ENCODE measurements around the gene FUT1. TPM values are rescaled to one million over a fixed set of nuclear protein-coding genes. Genes with fewer than 3 reads are reported as not detected.

The FUT1 gene
- total and polyA plus RNA-seq, 2 donors (not counting 3 experiments of a cell fraction or from before 2014, with no cell fraction given) = 1.9 to 4.8 TPM

DNA sequence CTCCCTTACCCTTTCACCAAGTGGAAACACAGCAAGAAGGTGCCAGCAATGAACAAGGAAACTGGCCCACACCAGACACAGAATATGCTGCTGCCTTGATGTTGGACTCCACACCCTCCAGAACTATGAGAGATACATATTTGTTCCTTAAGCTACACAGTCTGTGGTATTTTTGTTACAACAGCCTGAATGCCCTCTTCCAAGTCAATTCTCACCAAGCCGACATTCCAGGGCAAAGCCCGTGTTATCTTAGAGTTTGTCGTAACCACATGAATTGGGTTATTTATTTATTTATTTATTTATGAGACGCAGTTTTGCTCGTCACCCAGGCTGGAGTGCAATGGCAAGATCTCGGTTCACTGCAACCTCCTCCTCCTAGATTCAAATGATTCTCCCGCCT lies 17.8 kb upstream of the FUT1 start:
- no peak overlapping the region for H3K27ac ChIP-seq (ENCODE audit: insufficient read depth, low read depth, low read length)
- BruUV-seq (replicated peaks) = no TSS peak
- dilution Hi-C loops (cut with MboI; ENCODE audit: extremely low pct_ligation_motif_present, low sequenced_read_pairs) (no loop called here), intact Hi-C loops (cut with micrococcal nuclease) (no loop called here)
- H3K9me1 ChIP-seq (replicated peaks; ENCODE audit: control insufficient read depth, extremely low read depth, insufficient read depth, low read length) = no peaks in the 10 kb centered on the region
- H3K4me1 ChIP-seq (ENCODE audit: control insufficient read depth, extremely low read depth, insufficient read depth, low read length) = no peaks in the 10 kb centered on the region
- no peak for DNase-seq (ENCODE audit: low read depth, low spot score)
- no peaks in the 10 kb centered on the region for H3K9me3 ChIP-seq (replicated peaks; ENCODE audit: control insufficient read depth, insufficient read depth, low read length)
- ChIA-PET POLR2A (no interaction called here), CTCF (interaction anchor here (1.4 to 1.7 kb wide), 2 partner anchors 18 to 73 kb away, joined by 4 to 5 read pairs; no protein-coding TSS in a partner anchor)
- H3K4me3 ChIP-seq (replicated peaks in 1 of 3; ENCODE audit: insufficient read depth in 1 of 3, low read depth in 1 of 3, low read length in 3 of 3) = no peak overlapping the region
- no peak overlapping the region for H2AFZ ChIP-seq (ENCODE audit: low read depth, low read length)
- H4K20me1 ChIP-seq (replicated peaks; ENCODE audit: control insufficient read depth, extremely low read depth, insufficient read depth, low read length) = no peaks in the 10 kb centered on the region
- H3K79me2 ChIP-seq (ENCODE audit: control insufficient read depth, insufficient read depth, low read length) = no peaks in the 10 kb centered on the region
- no peaks in the 10 kb centered on the region for H3K27me3 ChIP-seq (ENCODE audit: control insufficient read depth in 2 of 2, insufficient read depth in 2 of 2, low read length in 2 of 2)
- H3K36me3 ChIP-seq (ENCODE audit: control insufficient read depth in 2 of 2, extremely low read depth in 1 of 2, insufficient read depth in 2 of 2, low read length in 2 of 2) = no peaks in the 10 kb centered on the region
- FAIRE-seq = no peak
- TF ChIP-seq FOS (IDR thresholded peaks at IDR 0.05; ENCODE audit: borderline replicate concordance, insufficient read depth, low read length) (no peak), JUN (IDR thresholded peaks at IDR 0.05; ENCODE audit: borderline replicate concordance, insufficient read depth, insufficient read length, low read depth) (no peak), POLR2AphosphoS5 (IDR thresholded peaks at IDR 0.05; ENCODE audit: insufficient read depth, low read depth, low read length) (no peak), EZH2 (IDR thresholded peaks at IDR 0.05; ENCODE audit: borderline replicate concordance, low read depth, low read length, severe bottlenecking) (no peak), POLR2A (IDR thresholded peaks at IDR 0.05; ENCODE audit: low read depth, low read length) (no peak)
- no peak overlapping the region for H3K4me2 ChIP-seq (ENCODE audit: insufficient read depth, low read length)
- H3K9ac ChIP-seq (replicated peaks; ENCODE audit: extremely low read depth, insufficient read depth, low read length) = no peak overlapping the region

DNA sequence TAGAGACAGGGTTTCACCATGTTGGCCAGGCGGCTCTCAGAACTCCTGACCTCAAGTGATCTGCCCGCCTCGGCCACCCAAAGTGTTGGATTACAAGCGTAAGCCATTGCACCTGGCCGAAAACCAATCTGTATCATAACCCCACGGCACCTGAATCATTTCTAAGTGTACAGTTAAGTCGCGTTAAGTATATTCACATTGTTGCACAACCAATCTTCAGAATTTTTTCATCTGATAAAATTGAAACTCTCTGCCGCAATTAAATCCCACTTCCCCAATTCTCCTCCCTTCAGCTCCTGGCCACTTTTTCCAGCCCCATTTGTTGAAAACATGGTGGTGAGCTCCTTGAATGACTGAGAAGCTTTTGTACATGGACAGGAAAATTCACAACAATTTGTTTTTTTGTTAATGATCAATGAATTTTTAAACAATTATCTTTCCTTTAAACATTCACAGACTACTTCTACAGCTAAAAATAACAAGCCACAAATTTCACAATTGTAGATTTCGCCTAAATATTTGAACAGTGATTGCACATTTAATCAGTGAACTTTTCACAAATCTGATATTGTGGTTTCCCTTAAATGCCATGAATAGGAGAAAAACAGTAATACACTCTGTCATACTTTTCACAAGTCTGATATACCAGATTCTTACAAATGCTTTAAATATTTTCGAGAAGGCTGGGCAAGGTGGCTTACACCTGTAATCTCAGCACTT lies 16.7 kb upstream of the FUT1 start:
- dilution Hi-C loops (cut with MboI; ENCODE audit: extremely low pct_ligation_motif_present, low sequenced_read_pairs) (no loop called here), intact Hi-C loops (cut with micrococcal nuclease) (no loop called here)
- no peaks in the 10 kb centered on the region for H3K4me1 ChIP-seq (ENCODE audit: control insufficient read depth, extremely low read depth, insufficient read depth, low read length)
- no peak for FAIRE-seq
- no peak overlapping the region for H3K4me3 ChIP-seq (replicated peaks in 1 of 3; ENCODE audit: insufficient read depth in 1 of 3, low read depth in 1 of 3, low read length in 3 of 3)
- no peak overlapping the region for H3K4me2 ChIP-seq (ENCODE audit: insufficient read depth, low read length)
- ChIA-PET POLR2A (no interaction called here), CTCF (interaction anchor here (0.7 to 1.7 kb wide), 3 partner anchors 26 to 185 kb away, joined by 3 to 5 read pairs (median 3); no protein-coding TSS in a partner anchor)
- H3K36me3 ChIP-seq (ENCODE audit: control insufficient read depth in 2 of 2, extremely low read depth in 1 of 2, insufficient read depth in 2 of 2, low read length in 2 of 2) = no peaks in the 10 kb centered on the region
- BruUV-seq (replicated peaks) = no TSS peak
- no peak overlapping the region for H3K27ac ChIP-seq (ENCODE audit: insufficient read depth, low read depth, low read length)
- DNase-seq (ENCODE audit: low read depth, low spot score) = no peak
- H3K9me1 ChIP-seq (replicated peaks; ENCODE audit: control insufficient read depth, extremely low read depth, insufficient read depth, low read length) = no peaks in the 10 kb centered on the region
- no peaks in the 10 kb centered on the region for H4K20me1 ChIP-seq (replicated peaks; ENCODE audit: control insufficient read depth, extremely low read depth, insufficient read depth, low read length)
- H3K9ac ChIP-seq (replicated peaks; ENCODE audit: extremely low read depth, insufficient read depth, low read length) = no peak overlapping the region
- H3K9me3 ChIP-seq (replicated peaks; ENCODE audit: control insufficient read depth, insufficient read depth, low read length) = no peaks in the 10 kb centered on the region
- no peaks in the 10 kb centered on the region for H3K27me3 ChIP-seq (ENCODE audit: control insufficient read depth in 2 of 2, insufficient read depth in 2 of 2, low read length in 2 of 2)
- H2AFZ ChIP-seq (ENCODE audit: low read depth, low read length) = no peak overlapping the region
- H3K79me2 ChIP-seq (ENCODE audit: control insufficient read depth, insufficient read depth, low read length) = no peaks in the 10 kb centered on the region
- TF ChIP-seq MYC (IDR thresholded peaks at IDR 0.05; ENCODE audit: low read depth, low read length) = no peak
- TF ChIP-seq POLR2AphosphoS5 (IDR thresholded peaks at IDR 0.05; ENCODE audit: insufficient read depth, low read depth, low read length) = no peak
- no peak for TF ChIP-seq GATA2 (IDR thresholded peaks at IDR 0.05; ENCODE audit: insufficient read depth, insufficient read length, low read depth, low read length)
- TF ChIP-seq EZH2 (IDR thresholded peaks at IDR 0.05; ENCODE audit: borderline replicate concordance, low read depth, low read length, severe bottlenecking) = no peak
- no peak for TF ChIP-seq FOS (IDR thresholded peaks at IDR 0.05; ENCODE audit: borderline replicate concordance, insufficient read depth, low read length)
- TF ChIP-seq, protein P1, sequence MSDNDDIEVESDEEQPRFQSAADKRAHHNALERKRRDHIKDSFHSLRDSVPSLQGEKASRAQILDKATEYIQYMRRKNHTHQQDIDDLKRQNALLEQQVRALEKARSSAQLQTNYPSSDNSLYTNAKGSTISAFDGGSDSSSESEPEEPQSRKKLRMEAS (IDR thresholded peaks at IDR 0.05; ENCODE audit: insufficient read depth, insufficient read length) = no peak
- TF ChIP-seq, protein P2, sequence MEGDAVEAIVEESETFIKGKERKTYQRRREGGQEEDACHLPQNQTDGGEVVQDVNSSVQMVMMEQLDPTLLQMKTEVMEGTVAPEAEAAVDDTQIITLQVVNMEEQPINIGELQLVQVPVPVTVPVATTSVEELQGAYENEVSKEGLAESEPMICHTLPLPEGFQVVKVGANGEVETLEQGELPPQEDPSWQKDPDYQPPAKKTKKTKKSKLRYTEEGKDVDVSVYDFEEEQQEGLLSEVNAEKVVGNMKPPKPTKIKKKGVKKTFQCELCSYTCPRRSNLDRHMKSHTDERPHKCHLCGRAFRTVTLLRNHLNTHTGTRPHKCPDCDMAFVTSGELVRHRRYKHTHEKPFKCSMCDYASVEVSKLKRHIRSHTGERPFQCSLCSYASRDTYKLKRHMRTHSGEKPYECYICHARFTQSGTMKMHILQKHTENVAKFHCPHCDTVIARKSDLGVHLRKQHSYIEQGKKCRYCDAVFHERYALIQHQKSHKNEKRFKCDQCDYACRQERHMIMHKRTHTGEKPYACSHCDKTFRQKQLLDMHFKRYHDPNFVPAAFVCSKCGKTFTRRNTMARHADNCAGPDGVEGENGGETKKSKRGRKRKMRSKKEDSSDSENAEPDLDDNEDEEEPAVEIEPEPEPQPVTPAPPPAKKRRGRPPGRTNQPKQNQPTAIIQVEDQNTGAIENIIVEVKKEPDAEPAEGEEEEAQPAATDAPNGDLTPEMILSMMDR (IDR thresholded peaks at IDR 0.05; ENCODE audit: extremely low read depth in 1 of 2, insufficient read depth in 1 of 2, low read depth in 1 of 2, low read length in 2 of 2) = no peak
